WTC11 (cell line): ENCODE measurements around the gene UBL7. TPM values are rescaled to one million over a fixed set of nuclear protein-coding genes. Genes with fewer than 3 reads are reported as not detected.

Source experiments
- ATAC-seq: fragments of 200-7000 bp; cut with Tn5 transposase; 2 replicates; pipeline ENCODE4 v1.10.0; 2021; ENCODE audit warnings: mild to moderate bottlenecking, moderate library complexity
- CTCF ChIA-PET: fragments of 300-600 bp; sonication (Branson Sonifier 250); formaldehyde crosslinking; loops from one replicate; lab custom pipeline; 2021; ENCODE audit warnings: antibody characterized with exemption; lab: Charles Lee
- POLR2A ChIA-PET: fragments of 350-600 bp; sonication (Branson Sonifier 250); formaldehyde crosslinking; loops from one replicate; lab custom pipeline; 2021; ENCODE audit warnings: antibody characterized with exemption; lab: Charles Lee
- DNase-seq: peaks from one replicate; pipeline ENCODE4 v3.0.0; 2021; ENCODE audit warnings: low spot score
- H3K27ac Mint-ChIP-seq: 2 replicates; pipeline ENCODE4 v1.8.0; 2021; ENCODE audit warnings: mixed read lengths
- H3K27me3 Mint-ChIP-seq: 2 replicates; pipeline ENCODE4 v1.8.0; 2021; ENCODE audit warnings: low read depth, mild to moderate bottlenecking, moderate library complexity, mixed read lengths
- H3K36me3 Mint-ChIP-seq: 2 replicates; pipeline ENCODE4 v1.8.0; 2021; ENCODE audit warnings: mixed read lengths
- H3K4me1 Mint-ChIP-seq: 2 replicates; pipeline ENCODE4 v1.8.0; 2022; ENCODE audit warnings: mixed read lengths
- H3K4me3 Mint-ChIP-seq: 2 replicates; pipeline ENCODE4 v1.8.0; 2021; ENCODE audit warnings: mild to moderate bottlenecking, moderate library complexity, mixed read lengths
- H3K9me3 Mint-ChIP-seq: 2 replicates; pipeline ENCODE4 v1.8.0; 2021; ENCODE audit warnings: mixed read lengths
- AFF4 ChIP-seq: sonication (generic); formaldehyde crosslinking; IDR thresholded peaks from 2 replicates; pipeline ENCODE4 v1.8.1; 2023; ENCODE audit warnings: mild to moderate bottlenecking, missing genetic modification reagents, borderline replicate concordance
- ARID4B ChIP-seq: sonication (generic); formaldehyde crosslinking; IDR thresholded peaks from 2 replicates; pipeline ENCODE4 v1.8.0; 2023; ENCODE audit warnings: missing genetic modification reagents, mild to moderate bottlenecking, borderline replicate concordance
- ATF2 ChIP-seq: sonication (generic); formaldehyde crosslinking; IDR thresholded peaks from 2 replicates; pipeline ENCODE4 v1.8.1; 2022; ENCODE audit warnings: low read depth, missing genetic modification reagents, borderline replicate concordance
- ATF6 ChIP-seq: sonication (generic); formaldehyde crosslinking; IDR thresholded peaks from 2 replicates; pipeline ENCODE4 v1.8.1; 2023; ENCODE audit warnings: mild to moderate bottlenecking, missing genetic modification reagents
- CREM ChIP-seq: sonication (generic); formaldehyde crosslinking; IDR thresholded peaks from 2 replicates; pipeline ENCODE4 v1.8.1; 2022; ENCODE audit warnings: mild to moderate bottlenecking, missing genetic modification reagents, moderate library complexity
- NFE2L1 ChIP-seq: sonication (generic); formaldehyde crosslinking; IDR thresholded peaks from 2 replicates; pipeline ENCODE4 v1.8.1; 2023; ENCODE audit warnings: missing genetic modification reagents
- NR1H2 ChIP-seq: sonication (generic); formaldehyde crosslinking; IDR thresholded peaks from 2 replicates; pipeline ENCODE4 v1.9.0; 2021; ENCODE audit warnings: mild to moderate bottlenecking, moderate library complexity, missing genetic modification reagents
- RELA ChIP-seq: sonication (generic); formaldehyde crosslinking; IDR thresholded peaks from 2 replicates; pipeline ENCODE4 v1.8.1; 2022; ENCODE audit warnings: missing genetic modification reagents, mild to moderate bottlenecking, borderline replicate concordance
- TEAD4 ChIP-seq: sonication (generic); formaldehyde crosslinking; IDR thresholded peaks from 2 replicates; pipeline ENCODE4 v1.8.0; 2022; ENCODE audit warnings: mild to moderate bottlenecking, missing genetic modification reagents
- ZNF281 ChIP-seq: sonication (generic); formaldehyde crosslinking; IDR thresholded peaks from 2 replicates; pipeline ENCODE4 v1.8.0; 2023; ENCODE audit warnings: mild to moderate bottlenecking, missing genetic modification reagents
- ZNF425 ChIP-seq: fragments of 250-450 bp; sonication (Bioruptor Pico); conservative IDR thresholded peaks from 2 replicates; pipeline ENCODE4 v1.9.0; 2021; ENCODE audit warnings: mild to moderate bottlenecking
- ZNF671 ChIP-seq: fragments of 250-450 bp; sonication (Bioruptor Pico); IDR thresholded peaks from 2 replicates; pipeline ENCODE4 v1.8.0; 2021; ENCODE audit warnings: mild to moderate bottlenecking
- total RNA-seq: library from RNA; stranded (reverse); gene quantifications from 3 replicates; pipeline ENCODE4 v1.2.3, GENCODE V29; 2021
- TF ChIP-seq, protein P1 (sequence below): sonication (generic); formaldehyde crosslinking; IDR thresholded peaks from 2 replicates; pipeline ENCODE4 v1.8.0; 2023; ENCODE audit warnings: missing genetic modification reagents

The UBL7 gene
- total RNA-seq, 1 experiment from 2014 or later: 70.1 TPM

GRCh38 chr15:74468341-74469032, 7.5 kb upstream of the UBL7 start:
- ChIA-PET POLR2A (no interaction called here), CTCF (no interaction called here)
- H3K4me3 Mint-ChIP-seq: no peak overlapping the region
- H3K4me1 Mint-ChIP-seq: 0 out of 2 replicates have a peak, but pooled peaks cover under 1% of the 10 kb centered on the region
- no peaks in the 10 kb centered on the region; the same call in 1 of the 2 replicates for H3K27me3 Mint-ChIP-seq
- DNase-seq: no peak
- H3K36me3 Mint-ChIP-seq: peaks cover 68% of the 10 kb centered on the region
- no peak for ATAC-seq
- H3K27ac Mint-ChIP-seq: peak overlapping the region; percentile 91; the same call in 1 of the 2 replicates
- H3K9me3 Mint-ChIP-seq: peaks cover 16% of the 10 kb centered on the region
- TF ChIP-seq AFF4: no peak
- no peak for TF ChIP-seq ATF2 (CRISPR knock-in tag)
- TF ChIP-seq NFE2L1 (CRISPR knock-in tag): no peak
- TF ChIP-seq ZNF671: no peak
- TF ChIP-seq TEAD4 (CRISPR knock-in tag): no peak
- TF ChIP-seq ZNF425 (CRISPR knock-in tag): no peak

- no peaks in the 10 kb centered on the region for H3K27me3 Mint-ChIP-seq
- DNase-seq (no peak), ATAC-seq (no peak)
- POLR2A ChIA-PET: no interaction called here
- peaks cover 64% of the 10 kb centered on the region for H3K36me3 Mint-ChIP-seq
- H3K9me3 Mint-ChIP-seq: peaks cover 19% of the 10 kb centered on the region
- no peak overlapping the region for H3K27ac Mint-ChIP-seq
- no peak overlapping the region for H3K4me3 Mint-ChIP-seq
- H3K4me1 Mint-ChIP-seq: peaks cover 14% of the 10 kb centered on the region
- CTCF ChIA-PET: no interaction called here
- TF ChIP-seq RELA (CRISPR knock-in tag) (no peak), ATF6 (CRISPR knock-in tag) (no peak), NR1H2 (CRISPR knock-in tag) (no peak), ARID4B (CRISPR knock-in tag) (no peak), ATF2 (CRISPR knock-in tag) (no peak), ZNF281 (CRISPR knock-in tag) (no peak), CREM (CRISPR knock-in tag) (no peak)
- TF ChIP-seq, protein P1, sequence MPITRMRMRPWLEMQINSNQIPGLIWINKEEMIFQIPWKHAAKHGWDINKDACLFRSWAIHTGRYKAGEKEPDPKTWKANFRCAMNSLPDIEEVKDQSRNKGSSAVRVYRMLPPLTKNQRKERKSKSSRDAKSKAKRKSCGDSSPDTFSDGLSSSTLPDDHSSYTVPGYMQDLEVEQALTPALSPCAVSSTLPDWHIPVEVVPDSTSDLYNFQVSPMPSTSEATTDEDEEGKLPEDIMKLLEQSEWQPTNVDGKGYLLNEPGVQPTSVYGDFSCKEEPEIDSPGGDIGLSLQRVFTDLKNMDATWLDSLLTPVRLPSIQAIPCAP: no peak
Measured at GRCh38 chr15:74466570-74466969, 5.6 kb upstream of the UBL7 start.
